ENCODE data around the gene NUSAP1. TPM values are rescaled to one million over a fixed set of nuclear protein-coding genes. Genes with fewer than 3 reads are reported as not detected.

Gene NUSAP1
- total and polyA plus RNA-seq, 4 donors = 4.6 to 149 (median 8.3) TPM

DNA sequence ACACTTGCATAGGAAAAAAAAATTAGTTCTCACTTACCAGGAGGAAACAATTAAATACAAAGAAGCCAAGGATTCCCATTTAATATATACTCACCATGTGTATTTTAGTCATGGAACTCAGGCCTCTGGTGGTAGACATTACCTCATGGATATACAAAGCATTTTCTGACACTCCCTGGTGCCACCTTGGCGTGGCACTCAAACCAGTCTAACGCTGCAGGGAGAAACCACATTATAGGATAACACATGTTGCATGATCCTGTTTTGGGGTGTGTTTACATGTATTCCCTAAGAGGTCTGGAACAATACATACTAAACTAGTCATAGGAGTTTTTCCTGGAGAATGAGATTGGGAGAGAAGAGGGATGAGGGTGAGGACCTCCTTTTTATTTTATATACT is 78.3 kb downstream of the NUSAP1 start:
- DNase-seq (ENCODE audit: low spot score) = no peak
- H3K9me3 ChIP-seq (ENCODE audit: control insufficient read depth in 4 of 4, low read length in 3 of 4) = no peaks in the 10 kb centered on the region
- TF ChIP-seq HNF4A (conservative IDR thresholded peaks at IDR 0.05) (no peak), EGR1 (IDR thresholded peaks at IDR 0.05; ENCODE audit: low read depth in 2 of 2) (no peak)
- TF ChIP-seq, protein P1, sequence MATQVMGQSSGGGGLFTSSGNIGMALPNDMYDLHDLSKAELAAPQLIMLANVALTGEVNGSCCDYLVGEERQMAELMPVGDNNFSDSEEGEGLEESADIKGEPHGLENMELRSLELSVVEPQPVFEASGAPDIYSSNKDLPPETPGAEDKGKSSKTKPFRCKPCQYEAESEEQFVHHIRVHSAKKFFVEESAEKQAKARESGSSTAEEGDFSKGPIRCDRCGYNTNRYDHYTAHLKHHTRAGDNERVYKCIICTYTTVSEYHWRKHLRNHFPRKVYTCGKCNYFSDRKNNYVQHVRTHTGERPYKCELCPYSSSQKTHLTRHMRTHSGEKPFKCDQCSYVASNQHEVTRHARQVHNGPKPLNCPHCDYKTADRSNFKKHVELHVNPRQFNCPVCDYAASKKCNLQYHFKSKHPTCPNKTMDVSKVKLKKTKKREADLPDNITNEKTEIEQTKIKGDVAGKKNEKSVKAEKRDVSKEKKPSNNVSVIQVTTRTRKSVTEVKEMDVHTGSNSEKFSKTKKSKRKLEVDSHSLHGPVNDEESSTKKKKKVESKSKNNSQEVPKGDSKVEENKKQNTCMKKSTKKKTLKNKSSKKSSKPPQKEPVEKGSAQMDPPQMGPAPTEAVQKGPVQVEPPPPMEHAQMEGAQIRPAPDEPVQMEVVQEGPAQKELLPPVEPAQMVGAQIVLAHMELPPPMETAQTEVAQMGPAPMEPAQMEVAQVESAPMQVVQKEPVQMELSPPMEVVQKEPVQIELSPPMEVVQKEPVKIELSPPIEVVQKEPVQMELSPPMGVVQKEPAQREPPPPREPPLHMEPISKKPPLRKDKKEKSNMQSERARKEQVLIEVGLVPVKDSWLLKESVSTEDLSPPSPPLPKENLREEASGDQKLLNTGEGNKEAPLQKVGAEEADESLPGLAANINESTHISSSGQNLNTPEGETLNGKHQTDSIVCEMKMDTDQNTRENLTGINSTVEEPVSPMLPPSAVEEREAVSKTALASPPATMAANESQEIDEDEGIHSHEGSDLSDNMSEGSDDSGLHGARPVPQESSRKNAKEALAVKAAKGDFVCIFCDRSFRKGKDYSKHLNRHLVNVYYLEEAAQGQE (IDR thresholded peaks at IDR 0.05) = no peak
- WGBS = 88% methylated on average over 2 of the region's 2 CpGs
- H3K27ac ChIP-seq (ENCODE audit: low read depth in 1 of 2, low read length in 2 of 2) = no peak overlapping the region
- H3K9ac ChIP-seq (ENCODE audit: low read depth in 1 of 2, low read length in 2 of 2) = no peak overlapping the region
- peaks cover 0 to 4% (median under 1%) of the 10 kb centered on the region in 4 donors for H3K4me1 ChIP-seq (ENCODE audit: control insufficient read depth in 4 of 4, insufficient read depth in 4 of 4, low read length in 3 of 4)
- no peaks in the 10 kb centered on the region for H3K36me3 ChIP-seq (ENCODE audit: control insufficient read depth in 4 of 4, insufficient read depth in 3 of 4, low read depth in 1 of 4, low read length in 3 of 4)
- no peaks in the 10 kb centered on the region for H3K27me3 ChIP-seq (ENCODE audit: control insufficient read depth in 4 of 4, insufficient read depth in 4 of 4, low read length in 3 of 4)
- no peak overlapping the region for H3K4me3 ChIP-seq (ENCODE audit: low read depth in 1 of 3, low read length in 3 of 3)

DNA sequence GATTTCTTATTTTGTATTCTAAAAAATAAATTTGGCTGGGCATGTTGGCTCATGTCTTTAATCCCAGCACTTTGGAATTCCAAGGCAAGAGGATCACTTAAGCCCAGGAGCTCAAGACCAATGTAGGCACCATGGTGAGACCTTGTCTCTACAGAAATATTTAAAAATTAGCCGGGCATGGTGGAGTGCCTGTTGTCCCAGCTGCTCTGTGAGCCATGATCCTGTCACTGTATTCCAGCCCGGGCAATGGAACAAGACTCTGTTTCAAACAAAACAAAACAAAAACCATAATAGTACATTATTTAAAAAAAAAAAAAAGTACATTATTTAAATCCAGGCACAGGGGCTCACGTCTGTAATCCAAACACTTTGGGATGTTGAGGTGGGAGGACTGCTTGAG is 78.8 kb downstream of the NUSAP1 start:
- H3K27me3 ChIP-seq (ENCODE audit: control insufficient read depth in 4 of 4, insufficient read depth in 4 of 4, low read length in 3 of 4) = no peaks in the 10 kb centered on the region
- TF ChIP-seq, protein P2, sequence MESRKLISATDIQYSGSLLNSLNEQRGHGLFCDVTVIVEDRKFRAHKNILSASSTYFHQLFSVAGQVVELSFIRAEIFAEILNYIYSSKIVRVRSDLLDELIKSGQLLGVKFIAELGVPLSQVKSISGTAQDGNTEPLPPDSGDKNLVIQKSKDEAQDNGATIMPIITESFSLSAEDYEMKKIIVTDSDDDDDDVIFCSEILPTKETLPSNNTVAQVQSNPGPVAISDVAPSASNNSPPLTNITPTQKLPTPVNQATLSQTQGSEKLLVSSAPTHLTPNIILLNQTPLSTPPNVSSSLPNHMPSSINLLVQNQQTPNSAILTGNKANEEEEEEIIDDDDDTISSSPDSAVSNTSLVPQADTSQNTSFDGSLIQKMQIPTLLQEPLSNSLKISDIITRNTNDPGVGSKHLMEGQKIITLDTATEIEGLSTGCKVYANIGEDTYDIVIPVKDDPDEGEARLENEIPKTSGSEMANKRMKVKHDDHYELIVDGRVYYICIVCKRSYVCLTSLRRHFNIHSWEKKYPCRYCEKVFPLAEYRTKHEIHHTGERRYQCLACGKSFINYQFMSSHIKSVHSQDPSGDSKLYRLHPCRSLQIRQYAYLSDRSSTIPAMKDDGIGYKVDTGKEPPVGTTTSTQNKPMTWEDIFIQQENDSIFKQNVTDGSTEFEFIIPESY (IDR thresholded peaks at IDR 0.05) = no peak
- TF ChIP-seq HNF4G (IDR thresholded peaks at IDR 0.05) = no peak
- TF ChIP-seq GABPA (IDR thresholded peaks at IDR 0.05 in 1 of 2, conservative IDR thresholded peaks at IDR 0.05 in 1 of 2) = no peak
- TF ChIP-seq RXRA (IDR thresholded peaks at IDR 0.05) = no peak
- TF ChIP-seq YY1 (IDR thresholded peaks at IDR 0.05) = no peak
- TF ChIP-seq, protein P3, sequence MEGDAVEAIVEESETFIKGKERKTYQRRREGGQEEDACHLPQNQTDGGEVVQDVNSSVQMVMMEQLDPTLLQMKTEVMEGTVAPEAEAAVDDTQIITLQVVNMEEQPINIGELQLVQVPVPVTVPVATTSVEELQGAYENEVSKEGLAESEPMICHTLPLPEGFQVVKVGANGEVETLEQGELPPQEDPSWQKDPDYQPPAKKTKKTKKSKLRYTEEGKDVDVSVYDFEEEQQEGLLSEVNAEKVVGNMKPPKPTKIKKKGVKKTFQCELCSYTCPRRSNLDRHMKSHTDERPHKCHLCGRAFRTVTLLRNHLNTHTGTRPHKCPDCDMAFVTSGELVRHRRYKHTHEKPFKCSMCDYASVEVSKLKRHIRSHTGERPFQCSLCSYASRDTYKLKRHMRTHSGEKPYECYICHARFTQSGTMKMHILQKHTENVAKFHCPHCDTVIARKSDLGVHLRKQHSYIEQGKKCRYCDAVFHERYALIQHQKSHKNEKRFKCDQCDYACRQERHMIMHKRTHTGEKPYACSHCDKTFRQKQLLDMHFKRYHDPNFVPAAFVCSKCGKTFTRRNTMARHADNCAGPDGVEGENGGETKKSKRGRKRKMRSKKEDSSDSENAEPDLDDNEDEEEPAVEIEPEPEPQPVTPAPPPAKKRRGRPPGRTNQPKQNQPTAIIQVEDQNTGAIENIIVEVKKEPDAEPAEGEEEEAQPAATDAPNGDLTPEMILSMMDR (IDR thresholded peaks at IDR 0.05; ENCODE audit: low read depth, low read length, missing input control) = no peak
- TF ChIP-seq, protein P4, sequence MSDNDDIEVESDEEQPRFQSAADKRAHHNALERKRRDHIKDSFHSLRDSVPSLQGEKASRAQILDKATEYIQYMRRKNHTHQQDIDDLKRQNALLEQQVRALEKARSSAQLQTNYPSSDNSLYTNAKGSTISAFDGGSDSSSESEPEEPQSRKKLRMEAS (IDR thresholded peaks at IDR 0.05) = no peak
- TF ChIP-seq FOXA1 (IDR thresholded peaks at IDR 0.05) = no peak
- TF ChIP-seq EGR1 (IDR thresholded peaks at IDR 0.05; ENCODE audit: low read depth in 2 of 2) = no peak
- TF ChIP-seq FOXA2 (IDR thresholded peaks at IDR 0.05) = no peak
- TF ChIP-seq, protein P5, sequence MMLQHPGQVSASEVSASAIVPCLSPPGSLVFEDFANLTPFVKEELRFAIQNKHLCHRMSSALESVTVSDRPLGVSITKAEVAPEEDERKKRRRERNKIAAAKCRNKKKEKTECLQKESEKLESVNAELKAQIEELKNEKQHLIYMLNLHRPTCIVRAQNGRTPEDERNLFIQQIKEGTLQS (IDR thresholded peaks at IDR 0.05) = no peak
- no peak for TF ChIP-seq TAF1 (conservative IDR thresholded peaks at IDR 0.05)
- 93% methylated on average over 3 of the region's 3 CpGs for WGBS
- H3K9ac ChIP-seq (ENCODE audit: low read depth in 1 of 2, low read length in 2 of 2) = no peak overlapping the region
- H3K36me3 ChIP-seq (ENCODE audit: control insufficient read depth in 4 of 4, insufficient read depth in 3 of 4, low read depth in 1 of 4, low read length in 3 of 4) = no peaks in the 10 kb centered on the region
- no peak overlapping the region for H3K4me3 ChIP-seq (ENCODE audit: low read depth in 1 of 3, low read length in 3 of 3)
- H3K9me3 ChIP-seq (ENCODE audit: control insufficient read depth in 4 of 4, low read length in 3 of 4) = no peaks in the 10 kb centered on the region
- DNase-seq (ENCODE audit: low spot score) = no peak
- H3K4me1 ChIP-seq (ENCODE audit: control insufficient read depth in 4 of 4, insufficient read depth in 4 of 4, low read length in 3 of 4) = peaks cover 0 to 4% (median 2%) of the 10 kb centered on the region in 4 donors
- no peak overlapping the region for H3K27ac ChIP-seq (ENCODE audit: low read depth in 1 of 2, low read length in 2 of 2)

All from liver (tissue), 9 donors.